ENCODE measurements around the gene KIF3A. TPM values are rescaled to one million over a fixed set of nuclear protein-coding genes. Genes with fewer than 3 reads are reported as not detected.

KIF3A gene
- polyA plus RNA-seq, 1 of the 3 experiments (the other 2 are of a cell fraction): 5.1 TPM

DNA sequence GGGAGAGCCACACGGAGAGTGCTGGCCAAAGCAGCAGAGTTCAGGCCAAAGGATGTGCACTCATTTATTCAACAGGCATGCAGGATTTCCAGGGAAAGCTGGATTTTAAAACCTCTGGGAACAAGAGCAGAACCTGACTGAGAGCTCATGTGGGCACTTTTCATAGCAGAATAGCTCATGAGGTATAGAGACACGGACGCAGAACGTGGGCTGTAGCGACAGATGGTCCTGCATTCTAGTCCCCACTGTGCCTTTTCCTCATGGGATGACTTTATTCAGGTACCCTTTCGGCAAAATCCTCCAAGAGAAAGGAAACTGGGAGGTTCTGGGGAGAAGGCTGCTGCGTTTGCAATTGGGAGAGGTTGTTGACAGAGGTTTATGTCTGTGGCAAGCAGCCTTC is 58.2 kb downstream of the KIF3A start:
- 98% methylated on average over 6 of the region's 7 CpGs for WGBS (ENCODE audit: low lambda C conversion rate)
- CTCF ChIA-PET: no interaction called here
- Histone ChIP-seq H3K79me2 (ENCODE audit: insufficient read depth) (no peaks in the 10 kb centered on the region), H3F3A (replicated peaks; ENCODE audit: insufficient read depth) (peaks cover 24% of the 10 kb centered on the region), H3K4me3 (ENCODE audit: low read depth in 2 of 2, low read length in 1 of 2) (no peak overlapping the region), H3K4me2 (no peak overlapping the region), H4K20me1 (ENCODE audit: insufficient read depth) (no peaks in the 10 kb centered on the region), H3K27me3 (ENCODE audit: insufficient read depth) (no peaks in the 10 kb centered on the region), H3K9ac (no peak overlapping the region), H3K9me3 (no peaks in the 10 kb centered on the region), H2AFZ (ENCODE audit: low read depth) (no peak overlapping the region), H3K36me3 (replicated peaks in 1 of 2; ENCODE audit: control insufficient read depth in 1 of 2, insufficient read depth in 2 of 2, low read length in 1 of 2) (no peaks in the 10 kb centered on the region), H3K27ac (ENCODE audit: low read depth in 2 of 2, low read length in 1 of 2) (no peak overlapping the region), H3K4me1 (ENCODE audit: control insufficient read depth in 1 of 2, insufficient read depth in 2 of 2, low read depth in 1 of 2, low read length in 1 of 2) (peaks cover 0 to 23% of the 10 kb centered on the region in 2 experiments; a peak in 3 of 4 replicates), H3K9me2 (no peaks in the 10 kb centered on the region)
- no peak for DNase-seq
- POLR2A ChIA-PET: no interaction called here
- TF ChIP-seq GATA2 (CRISPR knock-in tag; IDR thresholded peaks at IDR 0.05) (no peak), FOXM1 (IDR thresholded peaks at IDR 0.05; ENCODE audit: low read depth) (no peak), FOSL2 (IDR thresholded peaks at IDR 0.05; ENCODE audit: borderline replicate concordance, low read depth) (no peak), CTCF (IDR thresholded peaks at IDR 0.05) (no peak), PBX3 (IDR thresholded peaks at IDR 0.05) (no peak), NRF1 (IDR thresholded peaks at IDR 0.05; ENCODE audit: low read depth, low read length) (no peak), TAF1 (IDR thresholded peaks at IDR 0.05; ENCODE audit: borderline replicate concordance, low read depth, low read length) (no peak), RCOR1 (IDR thresholded peaks at IDR 0.05; ENCODE audit: low read length) (no peak), CHD2 (IDR thresholded peaks at IDR 0.05; ENCODE audit: low read length, partially characterized antibody) (no peak), TEAD4 (IDR thresholded peaks at IDR 0.05; ENCODE audit: borderline replicate concordance, insufficient read depth) (no peak), GABPA (IDR thresholded peaks at IDR 0.05; ENCODE audit: low read depth) (no peak), FOXJ3 (CRISPR knock-in tag; IDR thresholded peaks at IDR 0.05) (no peak), TCF12 (IDR thresholded peaks at IDR 0.05) (no peak)
- TF ChIP-seq, protein P1, sequence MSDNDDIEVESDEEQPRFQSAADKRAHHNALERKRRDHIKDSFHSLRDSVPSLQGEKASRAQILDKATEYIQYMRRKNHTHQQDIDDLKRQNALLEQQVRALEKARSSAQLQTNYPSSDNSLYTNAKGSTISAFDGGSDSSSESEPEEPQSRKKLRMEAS (IDR thresholded peaks at IDR 0.05; ENCODE audit: low read depth): no peak
- TF ChIP-seq, protein P2, sequence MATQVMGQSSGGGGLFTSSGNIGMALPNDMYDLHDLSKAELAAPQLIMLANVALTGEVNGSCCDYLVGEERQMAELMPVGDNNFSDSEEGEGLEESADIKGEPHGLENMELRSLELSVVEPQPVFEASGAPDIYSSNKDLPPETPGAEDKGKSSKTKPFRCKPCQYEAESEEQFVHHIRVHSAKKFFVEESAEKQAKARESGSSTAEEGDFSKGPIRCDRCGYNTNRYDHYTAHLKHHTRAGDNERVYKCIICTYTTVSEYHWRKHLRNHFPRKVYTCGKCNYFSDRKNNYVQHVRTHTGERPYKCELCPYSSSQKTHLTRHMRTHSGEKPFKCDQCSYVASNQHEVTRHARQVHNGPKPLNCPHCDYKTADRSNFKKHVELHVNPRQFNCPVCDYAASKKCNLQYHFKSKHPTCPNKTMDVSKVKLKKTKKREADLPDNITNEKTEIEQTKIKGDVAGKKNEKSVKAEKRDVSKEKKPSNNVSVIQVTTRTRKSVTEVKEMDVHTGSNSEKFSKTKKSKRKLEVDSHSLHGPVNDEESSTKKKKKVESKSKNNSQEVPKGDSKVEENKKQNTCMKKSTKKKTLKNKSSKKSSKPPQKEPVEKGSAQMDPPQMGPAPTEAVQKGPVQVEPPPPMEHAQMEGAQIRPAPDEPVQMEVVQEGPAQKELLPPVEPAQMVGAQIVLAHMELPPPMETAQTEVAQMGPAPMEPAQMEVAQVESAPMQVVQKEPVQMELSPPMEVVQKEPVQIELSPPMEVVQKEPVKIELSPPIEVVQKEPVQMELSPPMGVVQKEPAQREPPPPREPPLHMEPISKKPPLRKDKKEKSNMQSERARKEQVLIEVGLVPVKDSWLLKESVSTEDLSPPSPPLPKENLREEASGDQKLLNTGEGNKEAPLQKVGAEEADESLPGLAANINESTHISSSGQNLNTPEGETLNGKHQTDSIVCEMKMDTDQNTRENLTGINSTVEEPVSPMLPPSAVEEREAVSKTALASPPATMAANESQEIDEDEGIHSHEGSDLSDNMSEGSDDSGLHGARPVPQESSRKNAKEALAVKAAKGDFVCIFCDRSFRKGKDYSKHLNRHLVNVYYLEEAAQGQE (IDR thresholded peaks at IDR 0.05; ENCODE audit: low read depth, low read length): no peak

Data from SK-N-SH (cell line).